PC-9 (cell line): Measurements from ENCODE around the gene CDC42EP1. TPM values are rescaled to one million over a fixed set of nuclear protein-coding genes. Genes with fewer than 3 reads are reported as not detected.

Experiments used
- BruUV-seq: library from RNA; stranded (reverse); fragments of 400-500 nt; replicated peaks from 2 replicates; lab custom pipeline; 2021; lab: Mats Ljungman, UMichigan
- CTCF ChIA-PET: fragments of 300-600 bp; sonication (Branson Sonifier 250); formaldehyde crosslinking; loops from one replicate; lab custom pipeline; 2022; ENCODE audit warnings: antibody characterized with exemption; lab: Charles Lee
- POLR2A ChIA-PET: fragments of 300-600 bp; sonication (Branson Sonifier 250); formaldehyde crosslinking; loops from one replicate; lab custom pipeline; 2022; ENCODE audit warnings: antibody characterized with exemption; ENCODE audit not compliant: unreplicated experiment; lab: Charles Lee
- DNase-seq, 2 experiments: peaks; one replicate each; pipeline versions ENCODE4 v3.0.0 to v3.0.0-alpha.2; 2015 to 2022; ENCODE audit warnings: mixed read lengths in 1 of 2
- H2AFZ ChIP-seq: fragments of 200-600 bp; sonication (generic); 2 replicates; pipeline ENCODE4 v1.8.1; 2017; ENCODE audit warnings: antibody characterized with exemption
- H3F3A ChIP-seq: fragments of 200-600 bp; sonication (generic); 2 replicates; pipeline ENCODE4 v1.8.1; 2017; ENCODE audit warnings: antibody characterized with exemption, mild to moderate bottlenecking, low read depth; ENCODE audit not compliant: insufficient read depth
- H3K27ac ChIP-seq: fragments of 200-600 bp; sonication (generic); 2 replicates; pipeline ENCODE4 v1.6.1; 2016; ENCODE audit warnings: mixed run types
- H3K27me3 ChIP-seq: fragments of 200-600 bp; sonication (generic); 2 replicates; pipeline ENCODE4 v1.6.1; 2016; ENCODE audit warnings: low read depth, mixed run types; ENCODE audit not compliant: insufficient read depth
- H3K36me3 ChIP-seq: fragments of 200-600 bp; sonication (generic); 2 replicates; pipeline ENCODE4 v1.6.1; 2016; ENCODE audit warnings: low read depth, mixed run types
- H3K4me1 ChIP-seq: fragments of 200-600 bp; sonication (generic); replicated peaks from 2 replicates; pipeline ENCODE4 v1.6.1; 2016; ENCODE audit warnings: mixed run types; ENCODE audit not compliant: insufficient read depth
- H3K4me2 ChIP-seq: fragments of 200-600 bp; sonication (generic); 2 replicates; pipeline ENCODE4 v1.6.1; 2017; ENCODE audit warnings: mixed run types
- H3K4me3 ChIP-seq: fragments of 200-600 bp; sonication (generic); 2 replicates; pipeline ENCODE4 v1.6.1; 2016; ENCODE audit warnings: mixed run types
- H3K79me2 ChIP-seq: fragments of 200-600 bp; sonication (generic); 2 replicates; pipeline ENCODE4 v1.6.1; 2017; ENCODE audit warnings: low read depth, mixed run types
- H3K9me2 ChIP-seq: fragments of 200-600 bp; sonication (generic); 2 replicates; pipeline ENCODE4 v1.8.1; 2017; ENCODE audit warnings: mild to moderate bottlenecking; ENCODE audit not compliant: insufficient read depth
- H3K9me3 ChIP-seq: fragments of 200-600 bp; sonication (generic); 2 replicates; pipeline ENCODE4 v1.8.1; 2016; ENCODE audit warnings: low read depth; ENCODE audit not compliant: insufficient read depth
- H4K20me1 ChIP-seq: fragments of 200-600 bp; sonication (generic); 2 replicates; pipeline ENCODE4 v1.8.1; 2017; ENCODE audit not compliant: insufficient read depth
- EZH2 ChIP-seq: fragments of 200-600 bp; sonication (generic); IDR thresholded peaks from 2 replicates; pipeline ENCODE4 v1.8.0; 2017; ENCODE audit warnings: antibody characterized with exemption, low read depth
- intact Hi-C: fragments of 100-400 bp; cut with micrococcal nuclease; formaldehyde crosslinking; loops from one replicate; pipeline ENCODE4 v1.10.0; 2022; ENCODE audit not compliant: unreplicated experiment
- total RNA-seq: library from RNA; stranded (reverse); gene quantifications from 2 replicates; pipeline ENCODE4 v1.2.3, GENCODE V29; 2021
- TF ChIP-seq, protein P1 (sequence below): fragments of 200-600 bp; sonication (generic); conservative IDR thresholded peaks from 2 replicates; pipeline ENCODE4 v1.6.1; 2017; ENCODE audit warnings: mixed run types, antibody characterized with exemption, mild to moderate bottlenecking, moderate library complexity

Gene CDC42EP1
- total RNA-seq, 1 experiment from 2014 or later: 94.0 TPM

DNA sequence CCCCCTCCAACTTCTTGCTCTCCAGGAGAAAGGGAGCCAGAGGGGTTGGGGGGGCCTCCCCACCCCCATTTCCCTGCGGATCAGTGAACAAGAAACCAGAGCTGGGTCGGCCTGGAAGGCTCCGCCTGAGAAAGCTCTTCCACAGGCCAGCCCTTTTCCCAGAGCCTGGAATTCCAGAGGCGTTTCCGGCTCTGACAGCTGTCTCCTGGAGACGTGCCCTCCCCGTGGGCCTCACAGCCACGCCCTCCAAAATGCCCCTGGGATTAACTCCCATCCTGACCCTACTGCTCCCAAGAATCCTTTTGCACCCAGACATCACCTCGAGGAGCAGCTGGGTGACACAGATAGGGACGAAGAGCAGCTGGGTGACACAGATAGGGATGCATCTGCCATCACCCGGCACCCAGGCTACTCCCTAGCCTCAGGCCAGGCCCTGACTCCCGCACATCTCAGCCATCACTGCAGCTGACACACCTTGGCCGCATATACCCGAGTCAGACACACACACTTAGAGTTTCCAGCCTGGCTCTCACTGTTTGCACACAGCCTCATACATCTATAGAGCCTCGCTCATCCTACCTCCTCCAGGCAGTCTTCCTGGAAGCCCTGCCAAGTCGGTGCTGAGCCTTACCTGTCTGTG, 7.6 kb upstream of the CDC42EP1 start:
- TF ChIP-seq, protein P1, sequence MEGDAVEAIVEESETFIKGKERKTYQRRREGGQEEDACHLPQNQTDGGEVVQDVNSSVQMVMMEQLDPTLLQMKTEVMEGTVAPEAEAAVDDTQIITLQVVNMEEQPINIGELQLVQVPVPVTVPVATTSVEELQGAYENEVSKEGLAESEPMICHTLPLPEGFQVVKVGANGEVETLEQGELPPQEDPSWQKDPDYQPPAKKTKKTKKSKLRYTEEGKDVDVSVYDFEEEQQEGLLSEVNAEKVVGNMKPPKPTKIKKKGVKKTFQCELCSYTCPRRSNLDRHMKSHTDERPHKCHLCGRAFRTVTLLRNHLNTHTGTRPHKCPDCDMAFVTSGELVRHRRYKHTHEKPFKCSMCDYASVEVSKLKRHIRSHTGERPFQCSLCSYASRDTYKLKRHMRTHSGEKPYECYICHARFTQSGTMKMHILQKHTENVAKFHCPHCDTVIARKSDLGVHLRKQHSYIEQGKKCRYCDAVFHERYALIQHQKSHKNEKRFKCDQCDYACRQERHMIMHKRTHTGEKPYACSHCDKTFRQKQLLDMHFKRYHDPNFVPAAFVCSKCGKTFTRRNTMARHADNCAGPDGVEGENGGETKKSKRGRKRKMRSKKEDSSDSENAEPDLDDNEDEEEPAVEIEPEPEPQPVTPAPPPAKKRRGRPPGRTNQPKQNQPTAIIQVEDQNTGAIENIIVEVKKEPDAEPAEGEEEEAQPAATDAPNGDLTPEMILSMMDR: no peak
- no peak for TF ChIP-seq EZH2
- ChIA-PET CTCF (no interaction called here), POLR2A (interaction anchor here (0.6 kb wide), 1 partner anchor 438 kb away, joined by 4 read pairs; no protein-coding TSS in a partner anchor)
- DNase-seq: no peak
- Histone ChIP-seq H4K20me1 (no peaks in the 10 kb centered on the region), H2AFZ (no peak overlapping the region), H3K36me3 (no peaks in the 10 kb centered on the region), H3K27me3 (no peaks in the 10 kb centered on the region), H3K9me2 (no peaks in the 10 kb centered on the region), H3K4me2 (no peak overlapping the region), H3K4me3 (no peak overlapping the region), H3K9me3 (no peaks in the 10 kb centered on the region), H3K27ac (no peak overlapping the region), H3K4me1 (peaks cover 22% of the 10 kb centered on the region), H3K79me2 (no peaks in the 10 kb centered on the region), H3F3A (peaks cover 22% of the 10 kb centered on the region; the same call in 1 of the 2 replicates)
- no TSS peak for BruUV-seq
- intact Hi-C loops: no loop called here

DNA sequence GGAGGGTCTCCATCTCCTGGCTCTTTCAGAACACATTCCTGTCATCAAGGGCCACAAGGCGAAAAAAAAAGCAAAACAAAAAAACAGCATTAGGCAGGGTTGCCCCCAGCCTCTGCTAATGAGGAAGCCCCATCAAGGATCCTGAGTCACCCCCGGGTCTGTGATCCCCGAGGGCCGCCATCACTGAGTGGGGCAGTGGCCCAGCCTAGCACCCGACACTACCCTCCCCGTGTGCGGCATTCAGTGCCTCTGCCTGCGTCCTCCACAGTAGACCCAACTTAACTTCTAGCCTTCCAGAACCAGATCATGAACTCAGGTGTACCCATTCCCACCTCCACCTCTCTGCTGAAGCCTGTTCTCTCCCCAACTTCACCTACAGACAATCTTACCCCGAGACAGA, 6.6 kb upstream of the CDC42EP1 start:
- Histone ChIP-seq H3K4me2 (no peak overlapping the region), H3K27me3 (no peaks in the 10 kb centered on the region), H3K9me2 (no peaks in the 10 kb centered on the region), H3K4me1 (peaks cover 11% of the 10 kb centered on the region), H2AFZ (no peak overlapping the region), H4K20me1 (no peaks in the 10 kb centered on the region), H3K79me2 (no peaks in the 10 kb centered on the region), H3K4me3 (no peak overlapping the region), H3K9me3 (no peaks in the 10 kb centered on the region), H3K36me3 (no peaks in the 10 kb centered on the region), H3K27ac (no peak overlapping the region), H3F3A (peaks cover 14% of the 10 kb centered on the region; the same call in 1 of the 2 replicates)
- ChIA-PET CTCF (no interaction called here), POLR2A (no interaction called here)
- no peak for TF ChIP-seq EZH2
- TF ChIP-seq, protein P1: no peak
- intact Hi-C loops: no loop called here
- BruUV-seq: no TSS peak
- DNase-seq: no peak

DNA sequence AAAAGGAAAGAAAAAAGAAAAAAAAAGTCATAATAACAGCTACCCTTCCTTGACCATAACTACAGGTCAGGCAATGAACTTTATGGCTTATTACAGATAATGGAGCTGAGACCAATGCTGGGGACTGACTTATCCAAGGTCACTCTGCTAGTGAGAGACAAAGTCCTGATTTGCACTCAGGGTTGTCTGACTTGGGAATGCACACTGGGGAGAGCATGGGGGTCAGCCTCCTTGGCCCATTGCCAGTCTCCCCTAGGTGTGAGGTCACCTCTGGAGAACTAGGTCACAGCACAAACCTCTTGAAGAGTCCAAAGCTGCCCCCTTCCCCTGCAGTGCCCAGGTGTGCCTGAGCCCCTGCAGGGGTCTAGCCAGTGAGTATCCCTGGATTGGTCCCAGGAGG, 5.3 kb upstream of the CDC42EP1 start:
- Histone ChIP-seq H3K79me2 (no peaks in the 10 kb centered on the region), H4K20me1 (no peaks in the 10 kb centered on the region), H2AFZ (no peak overlapping the region), H3F3A (peaks cover 13% of the 10 kb centered on the region; the same call in 1 of the 2 replicates), H3K27ac (no peak overlapping the region), H3K27me3 (no peaks in the 10 kb centered on the region), H3K4me1 (peaks cover 11% of the 10 kb centered on the region; the same call in 1 of the 2 replicates), H3K4me2 (no peak overlapping the region), H3K4me3 (no peak overlapping the region), H3K9me2 (no peaks in the 10 kb centered on the region), H3K36me3 (no peaks in the 10 kb centered on the region), H3K9me3 (no peaks in the 10 kb centered on the region)
- BruUV-seq: no TSS peak
- intact Hi-C loops: no loop called here
- POLR2A ChIA-PET: interaction anchor here (0.6 kb wide), 1 partner anchor 400 kb away, joined by 4 read pairs; no protein-coding TSS in a partner anchor
- TF ChIP-seq, protein P1: no peak
- no peak for TF ChIP-seq EZH2
- no peak for DNase-seq
- CTCF ChIA-PET: interaction anchor here (0.6 to 0.7 kb wide), 4 partner anchors 83 to 478 kb away, joined by 3 to 13 read pairs (median 6); no protein-coding TSS in a partner anchor
